ENCODE results near the gene RECK.

DNA sequence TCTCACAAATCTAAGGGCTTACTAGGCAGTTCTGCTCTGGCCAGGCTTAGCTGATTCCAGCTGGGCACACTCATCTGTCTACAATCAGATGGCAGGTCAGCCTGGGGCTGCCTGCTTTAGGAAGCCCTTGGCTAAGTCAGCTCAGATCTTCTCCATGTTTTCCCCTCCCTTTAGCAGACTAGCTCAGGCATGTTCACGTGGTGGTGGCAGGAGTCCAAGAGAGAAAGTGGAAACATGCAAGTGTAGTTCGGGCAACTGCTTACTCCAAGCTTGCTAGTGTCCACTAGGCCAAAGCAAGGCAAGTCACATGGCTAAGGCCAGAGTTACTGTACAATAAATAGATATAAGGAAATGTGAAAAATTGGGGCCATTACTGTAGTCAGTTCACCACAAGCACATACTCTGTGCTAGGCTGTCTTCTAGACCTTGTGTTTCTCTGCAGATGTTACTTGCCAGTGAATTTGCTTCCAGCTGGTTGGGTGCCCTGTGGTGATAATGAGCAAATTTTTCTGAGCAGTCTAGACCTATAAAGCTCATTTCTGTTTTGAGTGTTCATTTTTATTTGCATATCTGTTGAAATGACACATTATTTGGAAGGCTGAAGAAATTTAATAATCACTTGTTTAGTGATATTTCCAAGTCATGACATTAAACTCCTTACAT is 38.3 kb downstream of the RECK start:
- TF ChIP-seq YY1 (IDR thresholded peaks at IDR 0.05; ENCODE audit: insufficient read depth, insufficient read length) (no peak), ZNF274 (IDR thresholded peaks at IDR 0.05; ENCODE audit: low read depth, low read length) (no peak), SUZ12 (IDR thresholded peaks at IDR 0.05; ENCODE audit: extremely low read depth, insufficient read depth, insufficient read length) (no peak)

Measured in NT2/D1 (cell line).